Loucy (cell line): ENCODE results near the gene CEP85L.

Experiments used
- H2AFZ ChIP-seq: fragments of 200-600 bp; sonication (generic); 2 replicates; pipeline ENCODE4 v1.6.0; 2016; ENCODE audit warnings: antibody characterized with exemption, mild to moderate bottlenecking, low read length, moderate library complexity
- H3F3A ChIP-seq: fragments of 200-600 bp; 2 replicates; pipeline ENCODE4 v1.6.0; 2016; ENCODE audit warnings: antibody characterized with exemption, low read depth, mild to moderate bottlenecking
- H3K27me3 ChIP-seq: fragments of 200-600 bp; sonication (generic); 2 replicates; pipeline ENCODE4 v1.6.1; 2014; ENCODE audit warnings: low read length, mild to moderate bottlenecking; ENCODE audit not compliant: insufficient read depth, poor library complexity, severe bottlenecking
- H3K36me3 ChIP-seq: fragments of 200-600 bp; sonication (generic); 2 replicates; pipeline ENCODE4 v1.6.1; 2016; ENCODE audit warnings: low read length; ENCODE audit not compliant: insufficient read depth
- H3K4me1 ChIP-seq: fragments of 200-600 bp; sonication (generic); 2 replicates; pipeline ENCODE4 v1.5.1; 2014; ENCODE audit warnings: low read length, mild to moderate bottlenecking; ENCODE audit not compliant: insufficient read depth, poor library complexity, severe bottlenecking
- H3K4me2 ChIP-seq: fragments of 200-600 bp; sonication (generic); 2 replicates; pipeline ENCODE4 v1.6.0; 2014; ENCODE audit warnings: antibody characterized with exemption, low read length, low read depth, mild to moderate bottlenecking; ENCODE audit not compliant: poor library complexity, severe bottlenecking
- H3K4me3 ChIP-seq: fragments of 200-600 bp; sonication (generic); 2 replicates; pipeline ENCODE4 v1.5.1; 2014; ENCODE audit warnings: low read length, mild to moderate bottlenecking, mixed read lengths; ENCODE audit not compliant: poor library complexity, severe bottlenecking
- H3K79me2 ChIP-seq: fragments of 200-600 bp; sonication (generic); 2 replicates; pipeline ENCODE4 v1.6.1; 2014; ENCODE audit warnings: low read length; ENCODE audit not compliant: insufficient read depth
- H3K9ac ChIP-seq: fragments of 200-600 bp; sonication (generic); 2 replicates; pipeline ENCODE4 v1.6.0; 2014; ENCODE audit warnings: mild to moderate bottlenecking, low read depth, low read length, moderate library complexity; ENCODE audit not compliant: poor library complexity, severe bottlenecking
- H3K9me2 ChIP-seq: fragments of 200-600 bp; sonication (generic); replicated peaks from 2 replicates; pipeline ENCODE4 v1.6.1; 2016; ENCODE audit warnings: low read depth, low read length, mixed read lengths
- H3K9me3 ChIP-seq: fragments of 200-600 bp; sonication (generic); 2 replicates; pipeline ENCODE4 v1.6.1; 2014; ENCODE audit warnings: mild to moderate bottlenecking, antibody characterized with exemption, low read length, low read depth; ENCODE audit not compliant: insufficient read depth
- H4K20me1 ChIP-seq: fragments of 200-600 bp; sonication (generic); 2 replicates; pipeline ENCODE4 v1.6.0; 2014; ENCODE audit warnings: antibody characterized with exemption, low read length, mild to moderate bottlenecking; ENCODE audit not compliant: insufficient read depth, poor library complexity, severe bottlenecking
- CTCF ChIP-seq: fragments of 200-600 bp; sonication (generic); conservative IDR thresholded peaks from 2 replicates; pipeline ENCODE4 v1.5.1; 2014; ENCODE audit warnings: mild to moderate bottlenecking, antibody characterized with exemption, low read length
- EZH2phosphoT487 ChIP-seq: fragments of 200-600 bp; IDR thresholded peaks from 2 replicates; pipeline ENCODE4 v1.6.1; 2018; ENCODE audit warnings: antibody characterized with exemption, mild to moderate bottlenecking, moderate library complexity, borderline replicate concordance

The CEP85L gene

GRCh38 chr6:118696271-118696670 is 44.9 kb upstream of the CEP85L start:
- Histone ChIP-seq H3K4me2 (no peak overlapping the region), H3K4me1 (peaks cover 22% of the 10 kb centered on the region), H3F3A (no peaks in the 10 kb centered on the region), H3K36me3 (peaks cover 3% of the 10 kb centered on the region; the same call in 1 of the 2 replicates), H3K4me3 (no peak overlapping the region), H3K9me3 (no peaks in the 10 kb centered on the region), H4K20me1 (no peaks in the 10 kb centered on the region), H3K79me2 (peaks cover 87% of the 10 kb centered on the region), H3K9me2 (no peaks in the 10 kb centered on the region), H3K9ac (no peak overlapping the region), H3K27me3 (no peaks in the 10 kb centered on the region), H2AFZ (no peak overlapping the region)
- TF ChIP-seq EZH2phosphoT487 (no peak), CTCF (no peak)

- no peaks in the 10 kb centered on the region for H3F3A ChIP-seq
- TF ChIP-seq EZH2phosphoT487 (no peak), CTCF (no peak)
- H3K4me1 ChIP-seq: peaks cover 13% of the 10 kb centered on the region
- no peaks in the 10 kb centered on the region for H3K36me3 ChIP-seq
- H3K9me2 ChIP-seq: no peaks in the 10 kb centered on the region
- H3K9me3 ChIP-seq: no peaks in the 10 kb centered on the region
- H3K27me3 ChIP-seq: no peaks in the 10 kb centered on the region
- H3K4me3 ChIP-seq: no peak overlapping the region
- H2AFZ ChIP-seq: no peak overlapping the region
- H3K4me2 ChIP-seq: no peak overlapping the region
- peaks cover 87% of the 10 kb centered on the region; the same call in 1 of the 2 replicates for H3K79me2 ChIP-seq
- H3K9ac ChIP-seq: no peak overlapping the region
- H4K20me1 ChIP-seq: no peaks in the 10 kb centered on the region
Observed at GRCh38 chr6:118693562-118693961, 42.2 kb upstream of the CEP85L start.

- H3F3A ChIP-seq: 0 out of 2 replicates have a peak, but pooled peaks cover 5% of the 10 kb centered on the region
- H3K4me1 ChIP-seq: peaks cover 16% of the 10 kb centered on the region
- H3K9ac ChIP-seq: no peak overlapping the region
- no peak overlapping the region for H3K4me2 ChIP-seq
- no peaks in the 10 kb centered on the region for H3K36me3 ChIP-seq
- no peaks in the 10 kb centered on the region for H3K9me2 ChIP-seq
- H2AFZ ChIP-seq: no peak overlapping the region
- H4K20me1 ChIP-seq: peaks cover 3% of the 10 kb centered on the region
- no peak overlapping the region for H3K4me3 ChIP-seq
- no peaks in the 10 kb centered on the region for H3K27me3 ChIP-seq
- H3K9me3 ChIP-seq: no peaks in the 10 kb centered on the region
- H3K79me2 ChIP-seq: peaks cover 41% of the 10 kb centered on the region; the same call in 1 of the 2 replicates
- no peak for TF ChIP-seq EZH2phosphoT487
- no peak for TF ChIP-seq CTCF
Observed at GRCh38 chr6:118685823-118686449, 34.5 kb upstream of the CEP85L start.
